ES-I3 (cell line): Measurements from ENCODE around the gene SEBOX.
A peak's percentile ranks its signal among the peaks of the same experiment; 100 is the strongest.

Source experiments
- H3K36me3 ChIP-seq: 2 replicates; pipeline ENCODE4 v1.6.1; 2013; ENCODE audit warnings: mild to moderate bottlenecking, low read length, control low read depth, moderate library complexity; ENCODE audit not compliant: insufficient read depth
- H3K4me1 ChIP-seq: 2 replicates; pipeline ENCODE4 v1.6.1; 2013; ENCODE audit warnings: mild to moderate bottlenecking, control low read depth, low read length; ENCODE audit not compliant: insufficient read depth
- H3K9ac ChIP-seq: 2 replicates; pipeline ENCODE4 v1.6.1; 2013; ENCODE audit warnings: low read depth, mild to moderate bottlenecking, low read length, moderate library complexity
- H3K9me3 ChIP-seq: 2 replicates; pipeline ENCODE4 v1.6.1; 2013; ENCODE audit warnings: mild to moderate bottlenecking, low read length, moderate library complexity; ENCODE audit not compliant: control insufficient read depth, insufficient read depth

The SEBOX gene

DNA sequence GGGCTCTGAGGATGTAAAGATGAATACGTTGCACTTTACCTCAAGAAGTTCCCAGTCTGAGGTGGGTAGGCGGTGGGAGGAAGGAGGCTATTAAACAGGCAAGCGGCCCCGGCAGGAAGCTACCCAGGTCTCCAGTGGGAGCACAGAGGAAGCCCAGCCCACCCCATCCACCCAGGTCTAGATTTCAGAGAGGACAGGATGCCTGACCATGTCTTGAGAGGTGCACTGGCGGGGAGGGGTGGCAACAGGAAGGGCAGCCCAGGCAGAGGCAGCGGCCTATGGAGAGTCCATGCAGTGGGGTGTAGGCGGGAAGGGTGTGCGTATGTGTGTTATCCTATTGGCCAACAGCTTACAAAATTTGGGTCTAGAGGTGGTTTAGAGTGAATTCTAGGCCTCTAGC is 20.4 kb upstream of the SEBOX start:
- Histone ChIP-seq H3K36me3 (no peaks in the 10 kb centered on the region), H3K9ac (no peak overlapping the region), H3K4me1 (no peaks in the 10 kb centered on the region; the same call in 1 of the 2 replicates), H3K9me3 (no peaks in the 10 kb centered on the region)

DNA sequence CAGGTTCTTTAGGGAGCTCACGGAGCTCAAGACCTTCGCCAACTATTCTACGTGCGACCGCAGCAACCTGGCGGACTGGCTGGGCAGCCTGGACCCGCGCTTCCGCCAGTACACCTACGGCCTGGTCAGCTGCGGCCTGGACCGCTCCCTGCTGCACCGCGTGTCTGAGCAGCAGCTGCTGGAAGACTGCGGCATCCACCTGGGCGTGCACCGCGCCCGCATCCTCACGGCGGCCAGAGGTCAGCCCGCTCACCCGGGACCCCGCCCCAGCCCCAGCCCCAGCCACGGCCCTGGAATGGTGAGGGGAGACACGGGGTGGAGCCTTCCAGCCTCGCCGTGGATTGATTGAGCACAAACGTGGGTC is 20.0 kb upstream of the SEBOX start:
- no peaks in the 10 kb centered on the region for H3K36me3 ChIP-seq
- H3K4me1 ChIP-seq = no peaks in the 10 kb centered on the region; the same call in 1 of the 2 replicates
- H3K9ac ChIP-seq = peak overlapping the region; percentile 48
- H3K9me3 ChIP-seq = no peaks in the 10 kb centered on the region

DNA sequence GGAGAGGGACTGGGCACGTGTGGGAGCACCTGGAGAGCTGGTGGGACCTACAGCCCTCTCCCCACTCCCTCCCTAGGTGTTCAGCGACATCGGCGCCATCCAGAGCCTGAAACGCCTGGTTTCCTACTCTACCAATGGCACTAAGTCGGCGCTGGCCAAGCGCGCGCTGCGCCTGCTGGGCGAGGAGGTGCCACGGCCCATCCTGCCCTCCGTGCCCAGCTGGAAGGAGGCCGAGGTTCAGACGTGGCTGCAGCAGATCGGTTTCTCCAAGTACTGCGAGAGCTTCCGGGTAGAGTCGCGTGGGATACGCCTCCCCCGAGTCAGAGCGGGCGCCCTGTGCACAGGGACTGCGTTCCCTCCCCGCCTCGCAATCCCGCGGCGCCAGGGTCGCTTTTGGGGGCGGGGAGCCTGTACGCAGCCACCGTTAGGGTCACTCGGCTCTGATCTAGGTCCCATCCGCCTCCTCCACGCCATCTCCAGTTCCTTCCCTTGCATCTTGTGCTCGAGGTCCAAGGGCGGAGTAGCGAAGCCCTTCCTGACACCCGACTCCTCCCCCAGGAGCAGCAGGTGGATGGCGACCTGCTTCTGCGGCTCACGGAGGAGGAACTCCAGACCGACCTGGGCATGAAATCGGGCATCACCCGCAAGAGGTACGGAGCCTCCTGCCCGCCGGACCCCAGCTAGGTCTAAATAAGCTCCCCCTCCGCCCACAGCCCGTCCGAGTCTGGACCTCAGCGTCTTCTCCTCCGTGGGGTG is 19.5 kb upstream of the SEBOX start:
- Histone ChIP-seq H3K36me3 (no peaks in the 10 kb centered on the region), H3K4me1 (no peaks in the 10 kb centered on the region; the same call in 1 of the 2 replicates), H3K9ac (peak overlapping the region; percentile 48), H3K9me3 (no peaks in the 10 kb centered on the region)

DNA sequence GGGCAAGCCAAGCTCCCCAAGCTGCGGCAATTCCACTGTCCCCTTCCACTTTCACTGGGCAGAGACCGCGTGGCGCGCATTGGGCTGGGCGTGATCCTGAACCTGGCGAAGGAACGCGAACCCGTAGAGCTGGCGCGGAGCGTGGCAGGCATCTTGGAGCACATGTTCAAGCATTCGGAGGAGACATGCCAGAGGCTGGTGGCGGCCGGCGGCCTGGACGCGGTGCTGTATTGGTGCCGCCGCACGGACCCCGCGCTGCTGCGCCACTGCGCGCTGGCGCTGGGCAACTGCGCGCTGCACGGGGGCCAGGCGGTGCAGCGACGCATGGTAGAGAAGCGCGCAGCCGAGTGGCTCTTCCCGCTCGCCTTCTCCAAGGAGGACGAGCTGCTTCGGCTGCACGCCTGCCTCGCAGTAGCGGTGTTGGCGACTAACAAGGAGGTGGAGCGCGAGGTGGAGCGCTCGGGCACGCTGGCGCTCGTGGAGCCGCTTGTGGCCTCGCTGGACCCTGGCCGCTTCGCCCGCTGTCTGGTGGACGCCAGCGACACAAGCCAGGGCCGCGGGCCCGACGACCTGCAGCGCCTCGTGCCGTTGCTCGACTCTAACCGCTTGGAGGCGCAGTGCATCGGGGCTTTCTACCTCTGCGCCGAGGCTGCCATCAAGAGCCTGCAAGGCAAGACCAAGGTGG is 16.3 kb upstream of the SEBOX start:
- no peaks in the 10 kb centered on the region; the same call in 1 of the 2 replicates for H3K4me1 ChIP-seq
- no peaks in the 10 kb centered on the region for H3K9me3 ChIP-seq
- H3K9ac ChIP-seq = peak overlapping the region; percentile 30; the same call in 1 of the 2 replicates
- H3K36me3 ChIP-seq = no peaks in the 10 kb centered on the region

DNA sequence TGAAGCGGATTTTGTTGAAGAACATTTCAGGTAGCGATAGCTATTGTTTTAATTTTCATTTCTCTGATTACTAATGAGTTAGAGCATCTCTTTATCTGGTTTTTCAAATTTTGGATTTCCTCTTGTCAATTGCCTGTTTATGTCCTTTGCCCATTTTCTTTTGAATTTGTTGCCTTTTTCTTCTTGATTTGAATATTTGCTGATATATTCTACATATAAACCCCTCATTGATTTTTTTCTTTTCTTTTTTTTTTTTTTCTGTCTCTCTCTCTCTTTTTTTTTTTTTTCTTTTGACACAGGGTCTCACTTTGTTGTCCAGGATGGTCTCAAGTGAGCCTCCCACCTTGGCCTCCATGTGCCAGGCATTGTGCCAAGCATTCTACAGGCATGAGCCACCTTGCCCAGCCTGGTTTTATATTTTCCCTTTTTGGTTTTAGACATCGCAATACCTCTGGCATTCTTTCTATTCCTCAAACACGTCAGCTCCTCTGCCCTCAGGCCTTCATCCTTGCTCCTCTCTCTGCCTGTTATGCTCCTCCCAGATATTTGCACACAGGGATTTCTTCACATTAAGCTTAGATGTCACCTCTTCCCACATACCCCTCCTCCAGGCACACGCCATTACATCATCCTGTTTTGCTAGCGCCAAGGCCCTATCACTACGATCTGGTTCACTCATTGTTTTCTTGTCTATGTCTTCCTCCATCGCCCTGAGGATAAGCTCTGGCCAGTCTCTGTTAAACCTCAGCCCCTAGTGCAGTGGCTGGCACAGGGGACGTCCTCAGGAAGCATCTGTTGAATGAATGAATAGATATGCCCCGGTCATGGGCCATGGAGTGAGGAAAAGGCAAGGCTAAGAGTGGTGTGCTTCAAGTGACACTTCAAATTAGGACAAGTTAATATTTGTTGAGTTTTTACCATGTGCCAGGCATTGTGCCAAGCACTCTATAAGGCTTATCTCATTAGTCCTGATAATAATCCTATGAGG is 15.1 kb upstream of the SEBOX start:
- Histone ChIP-seq H3K9ac (no peak overlapping the region), H3K9me3 (no peaks in the 10 kb centered on the region), H3K4me1 (no peaks in the 10 kb centered on the region; the same call in 1 of the 2 replicates), H3K36me3 (no peaks in the 10 kb centered on the region)

DNA sequence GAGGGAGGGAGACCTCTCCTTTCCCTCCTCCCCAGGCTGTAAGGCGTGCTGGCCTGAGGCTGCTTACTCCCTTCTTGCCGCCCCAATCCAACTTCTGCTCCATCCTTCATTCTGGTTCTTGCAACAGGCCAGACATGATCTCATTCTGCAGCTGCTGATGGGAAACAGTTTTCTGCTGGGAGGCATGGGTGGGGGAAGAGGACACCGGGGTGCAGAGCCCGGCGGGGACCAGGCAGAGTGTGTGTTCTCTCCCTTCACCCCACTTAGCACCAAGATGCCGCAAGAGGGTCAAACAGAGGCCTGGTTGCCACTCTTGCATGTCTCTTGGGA is 7.9 kb upstream of the SEBOX start:
- Histone ChIP-seq H3K36me3 (no peaks in the 10 kb centered on the region), H3K9me3 (no peaks in the 10 kb centered on the region), H3K9ac (no peak overlapping the region), H3K4me1 (peaks cover 13% of the 10 kb centered on the region)

DNA sequence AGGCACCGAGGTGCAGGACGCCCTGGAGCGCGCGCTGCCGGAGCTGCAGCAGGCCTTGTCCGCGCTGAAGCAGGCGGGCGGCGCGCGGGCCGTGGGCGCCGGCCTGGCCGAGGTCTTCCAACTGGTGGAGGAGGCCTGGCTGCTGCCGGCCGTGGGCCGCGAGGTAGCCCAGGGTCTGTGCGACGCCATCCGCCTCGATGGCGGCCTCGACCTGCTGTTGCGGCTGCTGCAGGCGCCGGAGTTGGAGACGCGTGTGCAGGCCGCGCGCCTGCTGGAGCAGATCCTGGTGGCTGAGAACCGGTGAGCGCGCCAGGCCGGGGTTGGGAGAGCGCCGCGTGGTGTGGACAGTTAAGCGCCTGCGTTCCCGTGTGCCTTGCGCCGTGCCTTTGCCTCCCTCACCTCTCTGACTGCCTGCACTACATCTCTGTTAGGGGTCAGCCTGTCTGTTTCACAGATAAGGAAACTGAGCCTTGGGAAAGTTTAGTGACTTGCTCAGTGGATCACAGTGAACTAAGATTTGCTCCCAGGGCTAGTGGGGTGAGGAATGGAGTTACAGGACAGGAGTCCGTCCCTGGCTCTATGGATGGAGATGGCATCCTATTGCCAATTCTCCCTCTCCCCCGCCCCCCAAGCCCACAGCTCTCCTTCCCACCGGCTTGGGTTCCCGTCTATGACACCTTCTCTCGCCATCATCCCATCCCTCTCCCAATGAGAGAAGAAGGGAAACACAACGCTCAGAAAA is 7.4 kb upstream of the SEBOX start:
- no peaks in the 10 kb centered on the region for H3K9me3 ChIP-seq
- no peaks in the 10 kb centered on the region for H3K36me3 ChIP-seq
- peaks cover 13% of the 10 kb centered on the region for H3K4me1 ChIP-seq
- H3K9ac ChIP-seq = peak overlapping the region; percentile 69; the same call in 1 of the 2 replicates

DNA sequence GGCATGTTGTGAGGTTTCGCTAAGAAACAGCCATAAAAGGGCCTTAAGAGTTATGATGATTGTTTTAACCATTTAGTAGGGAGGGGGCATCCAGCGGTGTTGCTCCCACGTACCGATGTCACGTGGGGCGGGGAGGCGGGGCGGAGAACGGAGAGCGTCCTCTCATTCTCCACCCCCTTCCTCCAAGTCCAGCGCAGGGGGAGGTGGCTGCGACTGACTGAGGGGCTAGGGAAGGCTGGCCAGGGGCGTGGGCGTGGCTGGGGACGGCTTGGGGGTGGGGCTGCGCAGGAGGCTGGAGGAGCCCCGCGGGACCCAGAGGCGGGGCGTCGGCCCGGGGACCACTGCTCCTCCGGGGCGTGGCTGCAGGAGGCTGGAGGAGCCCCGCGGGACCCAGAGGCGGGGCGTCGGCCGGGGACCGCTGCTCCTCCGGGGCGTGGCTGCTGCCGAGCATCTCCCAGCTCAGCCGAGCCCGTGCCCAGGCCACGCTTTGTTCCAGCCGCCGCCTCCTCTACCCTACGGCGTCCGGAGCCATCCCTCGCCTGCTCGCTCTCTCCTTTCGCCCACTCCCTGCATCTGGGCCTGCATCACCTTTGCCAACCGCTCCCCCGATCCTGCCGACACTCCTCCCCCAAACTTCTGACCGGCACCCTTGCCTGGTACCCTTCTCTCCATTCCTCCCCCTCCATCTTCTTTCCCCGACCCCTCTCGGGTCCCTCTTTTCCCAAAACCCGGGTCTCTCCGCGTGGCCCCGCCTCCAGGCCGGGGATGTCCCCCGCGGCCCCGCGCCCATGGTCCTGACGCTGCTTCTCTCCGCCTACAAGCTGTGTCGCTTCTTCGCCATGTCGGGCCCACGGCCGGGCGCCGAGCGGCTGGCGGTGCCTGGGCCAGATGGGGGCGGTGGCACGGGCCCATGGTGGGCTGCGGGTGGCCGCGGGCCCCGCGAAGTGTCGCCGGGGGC is 6.5 kb upstream of the SEBOX start, which contains the start of gene SARM1:
TSS of gene SARM1 (plus strand) at position 450 of the 958 bp plus-strand sequence. CDS start at position 789, 339 bp downstream.
- no peaks in the 10 kb centered on the region for H3K9me3 ChIP-seq
- no peaks in the 10 kb centered on the region for H3K36me3 ChIP-seq
- H3K4me1 ChIP-seq = peaks cover 13% of the 10 kb centered on the region
- peak within 1 kb of the TSS; percentile 69 for H3K9ac ChIP-seq

DNA sequence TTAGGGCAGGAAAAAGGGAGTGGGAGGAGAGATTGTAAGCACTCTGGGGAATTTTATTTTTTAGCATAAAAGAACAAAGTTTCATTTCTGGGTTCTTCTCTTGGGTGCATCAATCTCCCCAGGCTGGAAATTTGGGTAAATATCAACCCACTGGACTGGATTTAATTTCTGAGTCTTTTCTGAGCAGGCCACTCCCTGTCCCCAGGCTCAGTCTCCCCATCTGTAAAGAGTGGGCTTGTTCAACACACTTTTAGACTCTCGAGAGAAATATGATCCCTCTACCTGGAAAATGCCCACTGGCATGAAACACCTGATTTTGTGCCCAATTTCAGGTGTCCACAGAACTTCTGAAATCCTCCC is 5.7 kb upstream of the SEBOX start:
- no peaks in the 10 kb centered on the region for H3K36me3 ChIP-seq
- H3K4me1 ChIP-seq = peaks cover 13% of the 10 kb centered on the region
- peak overlapping the region; percentile 13; the same call in 1 of the 2 replicates for H3K9ac ChIP-seq
- H3K9me3 ChIP-seq = no peaks in the 10 kb centered on the region

DNA sequence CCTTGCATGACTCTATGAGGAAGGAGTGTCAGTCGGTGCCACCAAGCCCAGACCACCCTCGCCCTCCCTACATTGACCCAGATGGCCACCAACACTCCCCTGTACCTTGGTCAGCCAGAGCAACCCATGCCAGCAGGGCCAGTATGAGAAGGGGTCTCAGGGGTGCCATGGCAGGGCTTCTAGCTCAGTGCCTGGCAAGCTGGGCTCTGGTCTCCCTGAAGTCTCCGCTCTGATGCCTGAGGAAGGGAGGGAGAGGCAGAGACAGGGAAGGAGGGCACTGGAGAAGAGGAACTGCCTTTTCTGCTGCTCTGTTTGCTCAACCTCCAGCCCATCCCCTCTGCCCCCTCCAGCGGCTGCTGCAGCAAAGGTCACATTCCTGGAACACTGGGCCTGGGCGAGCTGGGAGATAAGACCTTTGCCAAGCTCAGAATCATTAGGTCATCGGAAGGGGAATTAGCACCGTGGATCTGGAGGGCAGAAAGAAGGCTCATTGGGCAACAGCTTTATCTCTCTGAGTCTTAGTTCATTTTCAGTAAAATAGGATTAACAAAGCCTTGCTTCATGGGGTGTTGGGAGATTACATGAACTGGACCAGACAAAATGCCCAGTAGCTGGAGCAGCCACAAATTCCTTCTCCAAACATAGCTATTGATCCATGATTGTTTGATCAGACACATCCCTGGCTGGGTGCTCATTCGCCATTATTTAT is 5.2 kb upstream of the SEBOX start, which contains the start of gene VTN:
TSS of gene VTN (minus strand) at position 273 of the 709 bp plus-strand sequence. CDS start at position 169, 104 bp downstream.
- Histone ChIP-seq H3K9me3 (no peaks in the 10 kb centered on the region), H3K4me1 (peaks cover 13% of the 10 kb centered on the region), H3K36me3 (no peaks in the 10 kb centered on the region), H3K9ac (peak within 1 kb of the TSS; percentile 13; the same call in 1 of the 2 replicates)

DNA sequence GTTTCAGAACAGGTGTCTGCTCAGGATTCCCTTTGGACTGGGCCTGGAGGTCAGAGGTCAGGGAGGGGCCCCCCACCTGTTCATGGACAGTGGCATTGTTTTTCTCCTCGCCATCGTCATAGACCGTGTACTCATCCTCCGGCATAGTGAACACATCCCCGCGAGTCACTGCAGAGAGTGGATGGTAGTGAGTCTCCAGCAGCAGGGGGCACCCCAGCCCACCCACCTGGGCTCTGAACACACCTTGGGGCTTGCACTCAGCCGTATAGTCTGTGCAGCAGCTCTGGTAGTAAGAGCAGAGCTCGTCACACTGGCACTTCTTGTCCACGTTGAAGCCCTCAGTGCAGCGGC is 4.7 kb upstream of the SEBOX start:
- Histone ChIP-seq H3K4me1 (peaks cover 13% of the 10 kb centered on the region), H3K9me3 (no peaks in the 10 kb centered on the region), H3K9ac (no peak overlapping the region), H3K36me3 (no peaks in the 10 kb centered on the region)

DNA sequence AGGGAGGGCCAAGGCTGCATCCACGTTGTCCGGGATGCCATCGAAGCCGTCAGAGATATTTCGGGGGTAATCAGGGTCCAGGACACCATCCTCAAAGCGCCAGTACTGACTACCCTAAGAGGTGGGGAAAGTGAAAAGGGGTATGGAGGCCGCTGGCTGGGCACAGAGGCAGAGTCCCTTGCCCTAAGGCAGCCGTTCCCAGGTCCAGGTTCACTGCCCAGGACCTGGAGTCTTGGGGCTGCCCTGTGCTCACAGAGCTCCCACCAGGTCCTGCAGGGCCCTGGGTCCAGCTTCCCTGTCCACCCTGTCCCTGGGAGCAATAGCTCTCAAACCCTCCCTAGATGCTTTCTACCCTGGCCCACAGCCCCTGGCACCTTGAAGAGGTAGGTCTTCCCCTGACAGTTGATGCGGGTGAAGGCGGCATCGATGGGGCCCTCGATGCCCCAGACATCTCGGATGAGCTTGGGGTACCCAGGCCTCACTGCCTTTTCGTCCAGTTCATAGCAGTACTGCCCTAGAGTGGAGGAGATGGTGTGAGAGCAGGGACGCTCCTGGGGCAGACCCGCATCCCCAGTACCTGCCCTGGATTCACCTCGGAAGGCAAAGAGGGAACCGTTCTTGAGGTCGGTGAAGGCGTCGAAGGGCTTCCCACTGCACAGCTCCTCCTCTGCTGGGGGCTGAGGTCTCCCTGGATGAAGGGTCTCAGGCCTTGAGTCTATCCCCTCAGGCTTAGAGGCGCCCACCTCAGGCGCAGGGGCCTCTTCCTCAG is 4.1 kb upstream of the SEBOX start:
- Histone ChIP-seq H3K9me3 (no peaks in the 10 kb centered on the region), H3K36me3 (no peaks in the 10 kb centered on the region), H3K9ac (no peak overlapping the region), H3K4me1 (peaks cover 13% of the 10 kb centered on the region)
